ENCODE measurements around the gene C1orf35.

DNA sequence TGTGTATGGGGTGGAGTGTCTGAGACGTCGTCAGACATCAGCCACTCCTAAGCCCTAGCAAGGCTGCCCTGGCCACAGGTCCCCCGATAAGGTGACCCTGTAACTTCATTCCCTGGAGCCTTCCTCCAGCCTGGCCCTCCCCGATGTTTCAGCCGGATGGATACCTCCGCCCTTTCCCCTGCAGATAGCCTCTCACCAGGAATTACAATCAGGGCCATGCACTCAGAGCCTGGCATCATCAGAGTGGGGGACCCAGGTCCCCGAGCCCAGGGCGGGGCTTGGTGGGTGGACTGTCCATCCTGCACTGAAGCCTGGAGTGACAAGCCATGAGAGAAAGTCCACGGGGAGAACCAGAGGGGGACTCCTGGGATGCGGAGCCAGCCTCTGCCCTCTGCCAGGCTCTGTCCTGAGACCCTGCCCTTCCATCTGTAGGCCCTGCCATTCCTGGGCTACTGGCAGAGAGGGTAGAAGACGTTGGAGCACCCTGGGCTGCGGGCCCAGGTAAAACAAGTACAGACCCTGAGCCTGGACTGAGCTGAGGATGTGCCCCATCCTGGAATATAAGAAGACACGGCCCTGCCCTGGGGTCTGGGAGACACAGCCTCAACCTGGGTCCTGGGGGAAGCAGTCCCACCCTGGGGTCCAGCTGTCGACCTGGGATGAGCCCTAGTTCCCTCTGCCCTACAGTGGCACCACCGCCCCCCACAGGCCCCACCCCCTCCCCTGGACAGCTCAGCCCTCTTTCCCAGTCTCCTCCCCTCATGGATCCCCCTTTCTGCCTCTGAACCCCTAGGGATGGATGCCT is 37.4 kb downstream of the C1orf35 start:
- TF ChIP-seq, protein P1, sequence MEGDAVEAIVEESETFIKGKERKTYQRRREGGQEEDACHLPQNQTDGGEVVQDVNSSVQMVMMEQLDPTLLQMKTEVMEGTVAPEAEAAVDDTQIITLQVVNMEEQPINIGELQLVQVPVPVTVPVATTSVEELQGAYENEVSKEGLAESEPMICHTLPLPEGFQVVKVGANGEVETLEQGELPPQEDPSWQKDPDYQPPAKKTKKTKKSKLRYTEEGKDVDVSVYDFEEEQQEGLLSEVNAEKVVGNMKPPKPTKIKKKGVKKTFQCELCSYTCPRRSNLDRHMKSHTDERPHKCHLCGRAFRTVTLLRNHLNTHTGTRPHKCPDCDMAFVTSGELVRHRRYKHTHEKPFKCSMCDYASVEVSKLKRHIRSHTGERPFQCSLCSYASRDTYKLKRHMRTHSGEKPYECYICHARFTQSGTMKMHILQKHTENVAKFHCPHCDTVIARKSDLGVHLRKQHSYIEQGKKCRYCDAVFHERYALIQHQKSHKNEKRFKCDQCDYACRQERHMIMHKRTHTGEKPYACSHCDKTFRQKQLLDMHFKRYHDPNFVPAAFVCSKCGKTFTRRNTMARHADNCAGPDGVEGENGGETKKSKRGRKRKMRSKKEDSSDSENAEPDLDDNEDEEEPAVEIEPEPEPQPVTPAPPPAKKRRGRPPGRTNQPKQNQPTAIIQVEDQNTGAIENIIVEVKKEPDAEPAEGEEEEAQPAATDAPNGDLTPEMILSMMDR (IDR thresholded peaks at IDR 0.05) = no peak
- no peak for TF ChIP-seq EZH2phosphoT487 (IDR thresholded peaks at IDR 0.05)

Measured in neural progenitor cell (in vitro differentiated cells).